Measurements from ENCODE around the gene ZCCHC8.

DNA sequence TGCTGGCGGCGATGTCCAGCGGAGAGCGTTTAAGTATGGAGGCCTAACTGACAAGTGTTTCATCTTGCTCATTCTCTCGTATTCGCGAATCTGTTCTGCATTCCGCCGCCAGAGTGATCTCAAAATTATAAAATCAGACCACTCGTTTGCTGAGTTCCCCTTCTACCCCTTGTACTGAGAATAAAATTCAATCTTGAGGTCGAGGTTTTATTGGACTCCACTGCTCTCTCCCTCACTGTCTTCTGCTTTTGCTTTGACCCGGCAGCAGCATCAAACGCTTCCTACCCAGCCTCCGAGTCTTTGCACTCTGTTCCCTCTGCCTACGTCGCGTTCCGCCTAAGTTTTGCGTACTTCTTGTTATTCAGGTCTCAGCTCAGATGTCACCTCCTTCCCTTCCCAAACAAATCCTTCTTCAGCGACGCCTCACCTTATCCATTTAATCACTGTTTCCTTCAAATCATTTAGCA is 26.8 kb upstream of the ZCCHC8 start:
- TF ChIP-seq POLR2A (IDR thresholded peaks at IDR 0.05; ENCODE audit: low read length) (no peak), MAZ (IDR thresholded peaks at IDR 0.05; ENCODE audit: borderline replicate concordance, low read depth, low read length) (no peak), CEBPB (IDR thresholded peaks at IDR 0.05) (no peak), SREBF2 (IDR thresholded peaks at IDR 0.05) (no peak), REST (IDR thresholded peaks at IDR 0.05) (no peak)
- TF ChIP-seq, protein P1, sequence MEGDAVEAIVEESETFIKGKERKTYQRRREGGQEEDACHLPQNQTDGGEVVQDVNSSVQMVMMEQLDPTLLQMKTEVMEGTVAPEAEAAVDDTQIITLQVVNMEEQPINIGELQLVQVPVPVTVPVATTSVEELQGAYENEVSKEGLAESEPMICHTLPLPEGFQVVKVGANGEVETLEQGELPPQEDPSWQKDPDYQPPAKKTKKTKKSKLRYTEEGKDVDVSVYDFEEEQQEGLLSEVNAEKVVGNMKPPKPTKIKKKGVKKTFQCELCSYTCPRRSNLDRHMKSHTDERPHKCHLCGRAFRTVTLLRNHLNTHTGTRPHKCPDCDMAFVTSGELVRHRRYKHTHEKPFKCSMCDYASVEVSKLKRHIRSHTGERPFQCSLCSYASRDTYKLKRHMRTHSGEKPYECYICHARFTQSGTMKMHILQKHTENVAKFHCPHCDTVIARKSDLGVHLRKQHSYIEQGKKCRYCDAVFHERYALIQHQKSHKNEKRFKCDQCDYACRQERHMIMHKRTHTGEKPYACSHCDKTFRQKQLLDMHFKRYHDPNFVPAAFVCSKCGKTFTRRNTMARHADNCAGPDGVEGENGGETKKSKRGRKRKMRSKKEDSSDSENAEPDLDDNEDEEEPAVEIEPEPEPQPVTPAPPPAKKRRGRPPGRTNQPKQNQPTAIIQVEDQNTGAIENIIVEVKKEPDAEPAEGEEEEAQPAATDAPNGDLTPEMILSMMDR (IDR thresholded peaks at IDR 0.05) = no peak
